GM18505 (cell line): ENCODE measurements around the gene NAALAD2.
A peak's percentile ranks its signal among the peaks of the same experiment; 100 is the strongest.
"Not testable (repeated sequence)": the region's sequence is repeated elsewhere in the genome, so short reads cannot be mapped to it uniquely, and the experiment has no call there.

Source experiments
- ATAC-seq: cut with Tn5 transposase; IDR thresholded peaks from one replicate; pipeline ENCODE4 v1.9.1; 2021; ENCODE audit not compliant: unreplicated experiment
- POLR2A ChIP-seq: IDR thresholded peaks from 4 replicates; pipeline ENCODE4 v1.6.1; 2011; ENCODE audit warnings: borderline replicate concordance; ENCODE audit not compliant: insufficient read depth, insufficient read length; ENCODE audit errors: extremely low read depth

Gene NAALAD2

DNA sequence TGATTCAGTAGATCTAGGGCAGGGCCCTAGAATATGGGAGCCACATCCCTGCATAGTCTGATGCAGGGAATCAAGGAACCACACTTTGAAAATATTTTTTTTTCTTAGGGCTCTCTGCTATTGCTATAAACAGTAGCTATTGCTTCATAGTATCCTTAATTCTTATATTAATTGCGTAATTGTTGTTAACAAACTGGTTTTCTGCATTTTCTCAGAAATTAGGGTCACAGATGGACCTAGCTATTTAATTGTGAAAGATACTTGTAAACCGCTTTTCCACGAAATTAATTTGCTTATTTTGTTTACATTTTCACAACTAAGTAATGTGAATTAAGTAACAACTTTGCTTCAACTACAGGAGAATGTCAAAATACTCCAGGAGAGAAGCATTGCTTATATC lies 34.1 kb downstream of the NAALAD2 start:
- TF ChIP-seq POLR2A, result no peak
- no peak for ATAC-seq

DNA sequence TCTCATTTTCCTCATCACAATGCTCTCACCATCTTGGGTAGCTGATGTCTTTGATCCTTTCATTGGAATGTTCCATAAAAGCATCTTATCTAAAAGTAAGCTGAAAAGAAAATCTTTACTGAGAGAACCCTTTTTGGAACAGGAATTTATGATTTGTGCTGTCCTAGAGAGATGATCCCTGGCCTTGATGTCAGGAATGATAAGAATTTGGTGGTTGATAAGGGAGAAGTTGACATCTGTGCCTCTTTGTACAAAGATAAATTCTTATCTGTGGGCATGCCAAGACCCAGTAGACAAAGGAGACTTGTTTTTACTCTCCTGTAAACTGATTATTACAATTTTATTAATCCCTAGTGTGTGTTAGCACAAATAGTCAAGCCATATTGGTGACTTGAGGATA lies 36.9 kb downstream of the NAALAD2 start:
- no peak for ATAC-seq
- TF ChIP-seq POLR2A, result no peak

DNA sequence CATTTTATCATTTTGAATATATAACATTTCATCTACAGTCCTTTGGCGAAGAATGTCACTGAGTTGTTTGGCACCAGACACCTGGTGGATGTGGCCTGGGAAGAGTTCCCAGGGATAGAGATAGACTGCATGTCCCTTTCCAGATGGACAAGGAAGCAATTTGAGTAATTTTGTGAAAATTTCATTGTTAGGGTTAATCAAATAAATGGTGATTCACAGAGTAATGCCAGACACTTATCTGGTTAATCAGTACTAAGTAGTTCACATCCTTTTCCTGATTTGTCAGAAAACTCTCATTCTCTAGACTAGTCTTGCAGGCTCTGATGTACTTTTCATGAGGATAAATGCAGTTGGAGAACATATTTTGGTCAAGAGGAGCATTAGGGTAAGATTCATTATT lies 41.6 kb downstream of the NAALAD2 start:
- TF ChIP-seq POLR2A, result no peak
- ATAC-seq, result no peak

DNA sequence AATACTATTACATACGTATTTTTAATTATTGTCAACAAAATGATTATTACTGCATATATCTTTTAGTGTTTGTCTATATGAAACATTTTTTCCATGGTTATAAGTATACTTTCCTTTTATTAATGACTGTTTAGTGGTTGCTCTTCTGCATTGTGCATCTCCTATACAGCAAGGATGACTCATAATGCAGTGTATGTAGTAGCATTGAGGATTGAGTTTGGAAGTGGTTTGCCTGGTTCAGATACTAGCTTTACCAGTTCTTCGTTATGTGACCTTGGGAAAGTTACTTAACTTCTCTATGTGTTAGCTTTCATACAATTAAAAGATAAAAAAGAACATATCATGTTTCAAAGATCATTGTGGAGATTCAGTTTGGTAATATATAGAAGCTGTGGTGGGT lies 44.3 kb downstream of the NAALAD2 start:
- TF ChIP-seq POLR2A, result no peak
- no peak for ATAC-seq

DNA sequence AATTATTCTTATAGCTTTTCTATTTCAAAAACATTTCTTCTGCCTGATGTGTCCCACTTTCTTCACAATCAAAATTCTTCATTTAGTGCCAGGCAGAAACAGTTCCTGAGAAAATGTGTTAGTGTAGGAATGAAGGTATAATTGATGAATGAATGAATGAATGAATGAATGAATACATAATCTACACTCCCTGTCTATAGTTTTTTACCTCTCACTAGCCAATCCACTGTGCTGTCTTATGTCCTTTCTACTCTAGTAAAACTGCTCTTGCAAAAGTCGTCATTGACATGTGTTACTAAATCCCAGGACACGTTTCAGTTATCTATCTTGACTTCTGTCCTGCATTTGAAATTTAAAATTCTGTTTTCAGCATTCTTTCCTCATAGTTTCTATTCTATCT lies 45.5 kb downstream of the NAALAD2 start:
- ATAC-seq, result no peak
- TF ChIP-seq POLR2A, result no peak

DNA sequence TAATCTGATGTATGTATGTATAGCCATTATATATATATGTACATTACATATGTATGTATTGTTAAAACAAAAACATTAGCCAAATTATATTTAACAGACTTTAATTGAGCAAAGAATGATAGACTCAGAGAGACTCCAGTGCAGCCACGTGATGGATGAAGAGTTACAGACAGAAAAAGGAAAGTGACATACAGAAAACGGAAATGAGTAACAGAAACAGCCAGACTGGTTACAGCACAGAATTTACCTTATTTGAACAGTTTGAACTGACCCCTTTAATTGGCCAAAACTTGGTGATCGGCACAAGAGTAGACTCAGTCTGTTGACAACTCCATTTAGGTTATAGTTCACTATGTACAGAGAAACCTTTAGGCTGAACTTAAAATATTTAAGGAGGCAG lies 53.4 kb downstream of the NAALAD2 start:
- no peak for ATAC-seq
- TF ChIP-seq POLR2A, result no peak

DNA sequence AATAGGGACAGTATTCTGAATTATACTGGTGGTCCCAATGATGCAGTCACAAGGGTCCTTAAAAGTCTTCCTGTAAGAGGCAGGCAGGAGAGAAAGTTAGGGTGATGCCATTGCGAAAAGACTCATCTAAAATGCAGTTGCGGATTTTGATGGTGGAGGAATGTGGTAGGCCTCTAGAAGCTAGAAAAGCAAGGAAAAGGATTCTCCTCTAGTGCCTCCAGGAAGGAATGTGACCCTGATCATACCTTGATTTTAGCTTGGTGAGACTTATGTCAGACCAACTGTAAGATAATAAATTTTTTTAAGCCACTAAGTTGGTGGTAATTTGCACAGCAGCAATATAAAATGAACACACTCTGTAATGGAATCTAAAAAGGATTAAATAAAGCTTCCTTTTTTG lies 54.5 kb downstream of the NAALAD2 start:
- no peak for ATAC-seq
- TF ChIP-seq POLR2A, result no peak

DNA sequence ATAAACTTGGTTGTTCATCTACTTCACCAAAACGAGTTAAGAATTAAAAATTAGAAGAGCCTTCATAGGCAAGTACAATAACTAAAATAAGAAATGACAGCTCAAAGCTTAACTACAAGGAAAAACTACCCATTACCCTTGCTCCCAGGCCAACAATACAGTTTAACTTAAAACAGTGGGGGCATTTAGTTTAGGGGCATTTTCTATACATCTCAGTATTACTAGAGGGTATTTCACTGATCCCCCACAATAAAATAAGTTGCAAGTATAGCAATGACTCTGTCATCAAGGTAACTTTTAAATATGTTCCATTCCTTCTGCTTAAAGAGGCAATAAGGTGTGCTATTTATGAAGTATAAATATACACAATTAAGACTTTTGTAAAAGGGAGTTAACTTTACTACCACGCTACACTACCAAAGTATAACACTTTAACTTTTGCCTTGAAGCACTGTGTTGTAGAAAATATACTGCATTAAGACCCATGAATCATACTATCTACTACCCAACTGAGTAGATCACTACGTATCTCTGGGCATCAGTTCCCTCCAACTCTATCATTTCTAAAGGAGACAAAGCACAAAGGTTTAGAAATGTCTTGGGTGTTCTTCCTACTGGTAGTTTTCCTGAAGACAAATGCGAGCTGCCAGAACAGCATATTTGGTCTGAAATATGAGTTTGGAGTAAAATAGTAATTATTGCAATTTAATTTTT lies 58.6 kb downstream of the NAALAD2 start:
- ATAC-seq, result no peak
- no peak for TF ChIP-seq POLR2A

DNA sequence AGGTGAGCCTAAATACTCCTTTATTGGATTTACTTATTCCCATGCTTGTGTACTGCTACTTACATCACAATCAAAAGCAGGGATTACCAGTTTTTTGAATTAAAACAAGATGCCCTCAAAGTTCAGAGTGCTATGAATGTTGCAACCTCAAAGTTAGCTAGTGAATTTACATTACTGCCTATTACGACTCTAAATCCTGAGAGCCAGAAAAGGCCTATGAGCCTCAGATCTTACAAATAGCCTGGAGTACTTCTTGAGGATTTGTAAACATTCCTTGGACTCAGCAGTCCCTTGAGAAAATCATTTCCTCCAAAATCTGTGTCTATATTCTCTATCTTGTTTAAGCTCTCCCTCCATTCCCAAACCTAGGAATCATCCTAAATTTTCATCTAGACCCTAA lies 62.9 kb downstream of the NAALAD2 start:
- no peak for TF ChIP-seq POLR2A
- no peak for ATAC-seq

DNA sequence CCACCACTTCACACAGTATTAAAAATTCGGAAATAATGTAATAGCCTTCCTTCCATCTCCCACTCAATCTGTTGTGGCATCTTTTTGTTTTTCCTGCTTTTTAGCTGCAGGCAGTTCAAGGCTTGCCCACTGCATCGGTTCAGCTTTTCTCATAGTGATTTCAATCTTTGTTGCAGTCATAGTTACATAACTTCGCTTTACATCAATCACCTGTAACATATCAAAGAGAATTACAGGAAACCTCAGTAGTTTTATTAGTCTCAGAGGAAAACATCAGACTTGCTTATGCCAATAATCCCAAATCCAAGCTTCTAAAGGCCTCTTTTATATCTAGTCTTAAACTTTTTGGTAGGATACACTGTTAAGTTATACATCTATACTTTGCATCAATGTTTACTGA lies 67.9 kb downstream of the NAALAD2 start:
- ATAC-seq, result no peak
- TF ChIP-seq POLR2A, result no peak

DNA sequence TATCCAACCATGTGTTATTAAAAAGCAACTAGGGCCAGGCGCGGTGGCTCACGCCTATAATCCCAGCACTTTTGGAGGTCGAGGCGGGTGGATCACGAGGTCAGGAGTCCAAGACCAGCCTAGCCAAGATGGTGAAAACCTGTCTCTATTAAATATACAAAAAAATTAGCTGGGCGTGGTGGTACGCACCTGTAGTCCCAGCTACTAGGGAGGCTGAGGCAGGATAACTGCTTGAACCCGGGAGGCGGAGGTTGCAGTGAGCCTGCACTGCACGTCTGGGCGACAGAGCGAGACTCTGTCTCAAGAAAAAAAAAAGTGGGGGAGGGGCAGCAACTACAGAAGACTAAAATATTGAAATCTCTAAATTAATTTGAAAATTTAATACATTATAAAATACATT lies 69.9 kb downstream of the NAALAD2 start:
- TF ChIP-seq POLR2A, result no peak
- ATAC-seq, result no peak

DNA sequence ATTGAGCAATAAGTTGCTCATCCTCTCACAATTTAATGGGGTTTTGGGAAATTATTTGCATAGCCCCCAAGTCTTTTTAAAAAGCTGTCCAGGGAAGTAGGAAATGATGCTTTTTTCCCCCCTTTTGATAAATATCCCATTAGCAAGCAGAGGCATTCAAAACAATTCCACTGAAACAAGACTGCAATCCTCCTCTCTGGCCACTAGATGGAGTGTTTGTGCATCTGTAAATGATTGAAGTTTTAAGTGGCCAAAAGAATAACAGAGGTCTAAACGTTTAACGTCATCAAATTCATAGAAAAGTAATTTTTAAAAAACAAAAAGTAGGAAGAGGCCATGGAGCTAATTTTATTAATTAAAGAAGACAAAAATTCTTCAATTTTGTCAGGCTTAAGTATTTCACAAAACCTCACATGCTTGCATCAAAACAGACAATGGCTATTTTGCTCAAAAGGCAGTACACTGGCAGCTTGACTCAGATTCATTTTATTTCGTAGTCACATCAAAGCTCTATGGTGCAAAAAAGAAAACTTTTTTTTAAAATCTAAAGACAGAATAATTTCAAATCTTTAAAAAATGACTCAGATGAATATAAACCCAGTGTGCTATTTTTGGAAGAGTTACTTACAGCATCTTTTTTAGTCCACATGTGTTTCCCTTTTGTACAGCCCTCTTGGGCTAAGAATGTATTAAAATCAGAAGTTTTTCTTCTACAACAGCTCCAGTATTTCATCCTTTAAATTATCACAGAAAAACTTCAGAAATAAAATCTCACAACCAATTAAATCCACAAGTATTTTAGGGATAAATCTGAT lies 70.6 kb downstream of the NAALAD2 start:
- no peak for TF ChIP-seq POLR2A
- peak; percentile 86 for ATAC-seq

DNA sequence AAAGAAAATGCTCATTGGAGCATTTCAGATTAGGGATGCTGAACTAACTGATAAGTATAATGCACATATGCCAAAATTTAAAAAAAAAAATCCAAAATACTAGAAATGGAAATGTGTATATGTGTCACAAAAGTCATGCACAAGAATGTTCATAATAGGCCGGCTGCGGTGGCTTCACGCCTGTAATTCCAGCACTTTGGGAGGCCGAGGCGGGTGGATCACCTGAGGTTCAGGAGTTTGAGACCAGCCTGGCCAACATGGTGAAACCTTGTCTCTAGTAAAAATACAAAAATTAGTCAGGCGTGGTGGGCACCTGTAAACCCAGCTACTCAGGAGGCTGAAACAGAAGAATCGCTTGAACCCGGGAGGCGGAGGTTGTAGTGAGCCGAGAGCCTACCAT lies 73.5 kb downstream of the NAALAD2 start:
- not testable (repeated sequence) for ATAC-seq

DNA sequence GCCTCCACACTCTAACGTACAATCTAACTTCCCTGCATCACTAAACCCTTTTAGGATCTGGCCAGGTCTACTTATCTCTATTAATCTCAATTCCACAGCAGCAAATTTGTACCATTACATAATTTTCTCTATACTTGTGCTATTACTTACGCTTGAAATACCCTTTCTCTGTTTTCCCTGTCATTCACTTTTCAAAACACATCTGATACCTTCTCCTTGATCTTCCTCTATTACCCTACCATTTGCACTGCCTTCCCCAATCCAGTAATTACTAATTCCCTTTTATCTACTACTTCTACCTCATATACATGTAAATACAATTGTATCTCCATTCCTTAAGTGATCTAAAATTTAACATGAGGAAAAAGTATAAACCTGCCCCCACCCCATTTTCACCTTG lies 74.4 kb downstream of the NAALAD2 start:
- ATAC-seq, result no peak
- no peak for TF ChIP-seq POLR2A
